Measurements from ENCODE around the gene NKAIN1.
"Not testable (repeated sequence)": the region's sequence is repeated elsewhere in the genome, so short reads cannot be mapped to it uniquely, and the experiment has no call there.

NKAIN1 gene

GRCh38 chr1:31154000-31154631, 85.6 kb downstream of the NKAIN1 start:
- no peak for DNase-seq

- DNase-seq: no peak
Observed at GRCh38 chr1:31153423-31153822, 86.3 kb downstream of the NKAIN1 start.

GRCh38 chr1:31152181-31152795, 87.4 kb downstream of the NKAIN1 start:
- peak in 6 of 51 donors; percentile 4 to 23 (median 6) for DNase-seq

GRCh38 chr1:31151402-31151801, 88.3 kb downstream of the NKAIN1 start:
- no peak for DNase-seq

GRCh38 chr1:31148409-31148808, 91.3 kb downstream of the NKAIN1 start:
- DNase-seq: no peak

GRCh38 chr1:31145648-31146047, 94.0 kb downstream of the NKAIN1 start:
- DNase-seq: no peak

- DNase-seq: no peak
Observed at GRCh38 chr1:31144442-31144841, 95.2 kb downstream of the NKAIN1 start.

GRCh38 chr1:31143455-31143854, 96.2 kb downstream of the NKAIN1 start:
- DNase-seq: no peak

GRCh38 chr1:31142406-31142805, 97.3 kb downstream of the NKAIN1 start:
- DNase-seq: no peak

- no peak for DNase-seq
Observed at GRCh38 chr1:31140299-31140698, 99.4 kb downstream of the NKAIN1 start.

GRCh38 chr1:31138797-31139521, 100.7 kb downstream of the NKAIN1 start:
- DNase-seq: not testable (repeated sequence)

- not testable (repeated sequence) for DNase-seq
Observed at GRCh38 chr1:31137873-31138272, 101.8 kb downstream of the NKAIN1 start.

- no peak for DNase-seq
Observed at GRCh38 chr1:31135973-31136600, 103.6 kb downstream of the NKAIN1 start.

GRCh38 chr1:31133368-31133767, 106.3 kb downstream of the NKAIN1 start:
- no peak for DNase-seq
